Hepatocyte (in vitro differentiated cells): Measurements from ENCODE around the gene ETV7. TPM values are rescaled to one million over a fixed set of nuclear protein-coding genes. Genes with fewer than 3 reads are reported as not detected.
A peak's percentile ranks its signal among the peaks of the same experiment; 100 is the strongest.
"Not testable (repeated sequence)": the region's sequence is repeated elsewhere in the genome, so short reads cannot be mapped to it uniquely, and the experiment has no call there.

Experiments used
- DNase-seq: peaks from one replicate; pipeline ENCODE4 v3.0.0-alpha.2; 2016; ENCODE audit warnings: low spot score
- H2AFZ ChIP-seq: fragments of 200-600 bp; sonication (generic); 2 replicates; pipeline ENCODE4 v1.6.0; 2016; ENCODE audit warnings: antibody characterized with exemption, mild to moderate bottlenecking
- H3K27ac ChIP-seq: fragments of 200-600 bp; sonication (generic); 2 replicates; pipeline ENCODE4 v1.5.1; 2016; ENCODE audit warnings: mild to moderate bottlenecking
- H3K27me3 ChIP-seq: fragments of 200-600 bp; sonication (generic); 2 replicates; pipeline ENCODE4 v1.6.1; 2016
- H3K36me3 ChIP-seq: fragments of 200-600 bp; sonication (generic); replicated peaks from 2 replicates; pipeline ENCODE4 v1.5.1; 2016; ENCODE audit warnings: low read depth; ENCODE audit not compliant: insufficient read depth
- H3K4me1 ChIP-seq: fragments of 200-600 bp; sonication (generic); 2 replicates; pipeline ENCODE4 v1.5.1; 2016; ENCODE audit warnings: mild to moderate bottlenecking, moderate library complexity; ENCODE audit not compliant: insufficient read depth
- H3K4me2 ChIP-seq: fragments of 200-600 bp; sonication (generic); 2 replicates; pipeline ENCODE4 v1.6.0; 2016
- H3K4me3 ChIP-seq: fragments of 200-600 bp; sonication (generic); 2 replicates; pipeline ENCODE4 v1.5.1; 2016; ENCODE audit warnings: mild to moderate bottlenecking
- H3K79me2 ChIP-seq: fragments of 200-600 bp; sonication (generic); 2 replicates; pipeline ENCODE4 v1.6.0; 2017; ENCODE audit warnings: mild to moderate bottlenecking
- H3K9me2 ChIP-seq: fragments of 200-600 bp; sonication (generic); replicated peaks from 2 replicates; pipeline ENCODE4 v1.6.0; 2017; ENCODE audit warnings: mild to moderate bottlenecking; ENCODE audit not compliant: insufficient read depth
- H3K9me3 ChIP-seq: fragments of 200-600 bp; sonication (generic); 2 replicates; pipeline ENCODE4 v1.5.1; 2016; ENCODE audit warnings: low read depth, mild to moderate bottlenecking
- H4K20me1 ChIP-seq: fragments of 200-600 bp; sonication (generic); 2 replicates; pipeline ENCODE4 v1.6.0; 2016; ENCODE audit warnings: mild to moderate bottlenecking; ENCODE audit not compliant: insufficient read depth, poor library complexity, severe bottlenecking
- CTCF ChIP-seq: fragments of 200-600 bp; sonication (generic); IDR thresholded peaks from 2 replicates; pipeline ENCODE4 v1.5.1; 2016; ENCODE audit warnings: antibody characterized with exemption, mild to moderate bottlenecking; ENCODE audit not compliant: poor library complexity
- EZH2 ChIP-seq: fragments of 200-600 bp; sonication (generic); IDR thresholded peaks from 2 replicates; pipeline ENCODE4 v1.6.1; 2016; ENCODE audit warnings: antibody characterized with exemption, mild to moderate bottlenecking, borderline replicate concordance
- EZH2phosphoT487 ChIP-seq: fragments of 200-600 bp; sonication (generic); IDR thresholded peaks from one replicate; pipeline ENCODE4 v1.6.1; 2018; ENCODE audit warnings: antibody characterized with exemption, mild to moderate bottlenecking, low read depth, moderate library complexity; ENCODE audit not compliant: unreplicated experiment, severe bottlenecking
- WGBS: methylation state at CpG from one replicate; pipeline ENCODE4 v1.1.6; 2016; ENCODE audit warnings: low lambda C conversion rate; ENCODE audit errors: missing lambda C conversion rate; 5-methylcytosine and 5-hydroxymethylcytosine counted together
- polyA plus RNA-seq: library from polyadenylated mRNA; unstranded; fragments of >200 nt; fragmentation: Nextera tagmentation; extraction: Ambion mirVana; gene quantifications from 2 replicates; pipeline ENCODE4 v1.2.1, GENCODE V29; 2016
- total RNA-seq: library from RNA; depleted of rRNA; stranded (reverse); fragments of >200 nt; gene quantifications from 2 replicates; pipeline ENCODE4 v1.2.3, GENCODE V29; 2014

The ETV7 gene
- total and polyA plus RNA-seq, 2 experiments from 2014 or later, result 1.2 TPM

- 75% methylated on average over 1 of the region's 1 CpG for WGBS
- TF ChIP-seq CTCF (no peak), EZH2phosphoT487 (no peak), EZH2 (no peak)
- no peaks in the 10 kb centered on the region for H3K36me3 ChIP-seq
Observed at GRCh38 chr6:36368421-36368820, 19.0 kb downstream of the ETV7 start.

GRCh38 chr6:36367743-36368142 is 19.7 kb downstream of the ETV7 start:
- no peaks in the 10 kb centered on the region for H3K4me1 ChIP-seq
- no peaks in the 10 kb centered on the region for H4K20me1 ChIP-seq
- H3K4me2 ChIP-seq, result no peak overlapping the region
- no peaks in the 10 kb centered on the region for H3K27me3 ChIP-seq
- no peak for DNase-seq
- no peak overlapping the region for H3K27ac ChIP-seq
- H3K4me3 ChIP-seq, result no peak overlapping the region
- no peak for TF ChIP-seq EZH2phosphoT487
- no peak for TF ChIP-seq EZH2
- TF ChIP-seq CTCF, result no peak
- no peak overlapping the region for H2AFZ ChIP-seq
- no peaks in the 10 kb centered on the region for H3K9me2 ChIP-seq
- H3K9me3 ChIP-seq, result no peaks in the 10 kb centered on the region
- no peaks in the 10 kb centered on the region for H3K36me3 ChIP-seq
- 81% methylated on average over 3 of the region's 3 CpGs for WGBS
- H3K79me2 ChIP-seq, result no peaks in the 10 kb centered on the region

More at GRCh38 chr6:36368421-36368820, 19.0 kb downstream of the ETV7 start:
- no peaks in the 10 kb centered on the region for H3K9me3 ChIP-seq
- no peak for DNase-seq
- no peak overlapping the region for H3K27ac ChIP-seq
- H3K9me2 ChIP-seq, result no peaks in the 10 kb centered on the region
- H3K27me3 ChIP-seq, result no peaks in the 10 kb centered on the region
- no peak overlapping the region for H3K4me2 ChIP-seq
- H3K79me2 ChIP-seq, result no peaks in the 10 kb centered on the region
- H2AFZ ChIP-seq, result no peak overlapping the region
- no peaks in the 10 kb centered on the region for H4K20me1 ChIP-seq
- no peak overlapping the region for H3K4me3 ChIP-seq
- no peaks in the 10 kb centered on the region for H3K4me1 ChIP-seq

- no peaks in the 10 kb centered on the region for H4K20me1 ChIP-seq
- no peaks in the 10 kb centered on the region for H3K27me3 ChIP-seq
- no peak overlapping the region for H2AFZ ChIP-seq
- H3K36me3 ChIP-seq, result no peaks in the 10 kb centered on the region
- no peak for TF ChIP-seq CTCF
- TF ChIP-seq EZH2, result no peak
- TF ChIP-seq EZH2phosphoT487, result no peak
- peak overlapping the region; percentile 1 for H3K4me2 ChIP-seq
- H3K9me2 ChIP-seq, result no peaks in the 10 kb centered on the region
- no peaks in the 10 kb centered on the region for H3K79me2 ChIP-seq
- no peaks in the 10 kb centered on the region for H3K9me3 ChIP-seq
- peak; percentile 73 for DNase-seq
- no peak overlapping the region for H3K4me3 ChIP-seq
- no peaks in the 10 kb centered on the region for H3K4me1 ChIP-seq
- peak overlapping the region; percentile 81 for H3K27ac ChIP-seq
- 82% methylated on average over 19 of the region's 19 CpGs for WGBS
Observed at GRCh38 chr6:36364669-36365479, 22.6 kb downstream of the ETV7 start.

GRCh38 chr6:36364061-36364635 is 23.3 kb downstream of the ETV7 start:
- not testable (repeated sequence) for H3K36me3 ChIP-seq, DNase-seq, H3K4me2 ChIP-seq, H3K4me3 ChIP-seq, H3K9me2 ChIP-seq, H4K20me1 ChIP-seq, H3K79me2 ChIP-seq, H2AFZ ChIP-seq, H3K27me3 ChIP-seq, H3K4me1 ChIP-seq, H3K9me3 ChIP-seq
- H3K27ac ChIP-seq, result peak overlapping the region; percentile 81
- WGBS, result 98% methylated on average over 33 of the region's 34 CpGs

- not testable (repeated sequence) for H3K4me3 ChIP-seq, H3K36me3 ChIP-seq, DNase-seq, H3K4me2 ChIP-seq, H4K20me1 ChIP-seq, H3K27ac ChIP-seq, H3K9me3 ChIP-seq, H3K27me3 ChIP-seq, H3K4me1 ChIP-seq, H3K9me2 ChIP-seq, H3K79me2 ChIP-seq, H2AFZ ChIP-seq
- WGBS, result 88% methylated on average over 13 of the region's 13 CpGs
Observed at GRCh38 chr6:36363371-36363752, 24.1 kb downstream of the ETV7 start.
